DMS 273 (cell line): ENCODE measurements around the gene HOGA1.
A peak's percentile ranks its signal among the peaks of the same experiment; 100 is the strongest.

ENCODE experiments used
- DNase-seq: peaks from one replicate; lab custom pipeline; 2025; ENCODE audit not compliant: unreplicated experiment; lab: John Stamatoyannopoulos, UW

HOGA1 gene

GRCh38 chr10:97578171-97578844 is 5.9 kb upstream of the HOGA1 start:
- no peak for DNase-seq

- peak; percentile 10 for DNase-seq
Measured at GRCh38 chr10:97580421-97581367, 3.5 kb upstream of the HOGA1 start.

GRCh38 chr10:97582169-97582568 is 2.0 kb upstream of the HOGA1 start:
- DNase-seq: no peak

- no peak for DNase-seq
Measured at GRCh38 chr10:97583476-97583875, 713 bp upstream of the HOGA1 start.

GRCh38 chr10:97584798-97585438 is 729 bp downstream of the HOGA1 start:
- no peak for DNase-seq

GRCh38 chr10:97585439-97585811 is 1.2 kb downstream of the HOGA1 start:
- DNase-seq: no peak

- no peak for DNase-seq
Measured at GRCh38 chr10:97587183-97587582, 3.0 kb downstream of the HOGA1 start.

GRCh38 chr10:97589479-97589878 is 5.3 kb downstream of the HOGA1 start, which contains the start of gene C10orf62:
C10orf62 (plus strand) TSS chr10:97589721; CDS start chr10:97589898, 177 bp downstream.
- DNase-seq: no peak

- no peak for DNase-seq
Measured at GRCh38 chr10:97590082-97590747, 6.0 kb downstream of the HOGA1 start.

GRCh38 chr10:97590748-97591495 is 6.7 kb downstream of the HOGA1 start:
- DNase-seq: peak; percentile 65

GRCh38 chr10:97593421-97593820 is 9.2 kb downstream of the HOGA1 start:
- DNase-seq: no peak

GRCh38 chr10:97596101-97597082 is 12.2 kb downstream of the HOGA1 start:
- no peak for DNase-seq

- DNase-seq: no peak
Measured at GRCh38 chr10:97597778-97598177, 13.6 kb downstream of the HOGA1 start.

GRCh38 chr10:97598407-97599271 is 14.4 kb downstream of the HOGA1 start:
- DNase-seq: no peak

GRCh38 chr10:97599272-97599619 is 15.1 kb downstream of the HOGA1 start:
- no peak for DNase-seq

GRCh38 chr10:97600616-97601015 is 16.4 kb downstream of the HOGA1 start:
- no peak for DNase-seq

- DNase-seq: no peak
Measured at GRCh38 chr10:97601268-97602215, 17.4 kb downstream of the HOGA1 start.
